HG02642 (cell line): Measurements from ENCODE around the gene SNX4.
"Not testable (repeated sequence)": the region's sequence is repeated elsewhere in the genome, so short reads cannot be mapped to it uniquely, and the experiment has no call there.

Experiments
- ATAC-seq: cut with Tn5 transposase; IDR thresholded peaks from one replicate; pipeline ENCODE4 v1.9.1; 2021; ENCODE audit warnings: mild to moderate bottlenecking; ENCODE audit not compliant: unreplicated experiment, poor library complexity

SNX4 gene

DNA sequence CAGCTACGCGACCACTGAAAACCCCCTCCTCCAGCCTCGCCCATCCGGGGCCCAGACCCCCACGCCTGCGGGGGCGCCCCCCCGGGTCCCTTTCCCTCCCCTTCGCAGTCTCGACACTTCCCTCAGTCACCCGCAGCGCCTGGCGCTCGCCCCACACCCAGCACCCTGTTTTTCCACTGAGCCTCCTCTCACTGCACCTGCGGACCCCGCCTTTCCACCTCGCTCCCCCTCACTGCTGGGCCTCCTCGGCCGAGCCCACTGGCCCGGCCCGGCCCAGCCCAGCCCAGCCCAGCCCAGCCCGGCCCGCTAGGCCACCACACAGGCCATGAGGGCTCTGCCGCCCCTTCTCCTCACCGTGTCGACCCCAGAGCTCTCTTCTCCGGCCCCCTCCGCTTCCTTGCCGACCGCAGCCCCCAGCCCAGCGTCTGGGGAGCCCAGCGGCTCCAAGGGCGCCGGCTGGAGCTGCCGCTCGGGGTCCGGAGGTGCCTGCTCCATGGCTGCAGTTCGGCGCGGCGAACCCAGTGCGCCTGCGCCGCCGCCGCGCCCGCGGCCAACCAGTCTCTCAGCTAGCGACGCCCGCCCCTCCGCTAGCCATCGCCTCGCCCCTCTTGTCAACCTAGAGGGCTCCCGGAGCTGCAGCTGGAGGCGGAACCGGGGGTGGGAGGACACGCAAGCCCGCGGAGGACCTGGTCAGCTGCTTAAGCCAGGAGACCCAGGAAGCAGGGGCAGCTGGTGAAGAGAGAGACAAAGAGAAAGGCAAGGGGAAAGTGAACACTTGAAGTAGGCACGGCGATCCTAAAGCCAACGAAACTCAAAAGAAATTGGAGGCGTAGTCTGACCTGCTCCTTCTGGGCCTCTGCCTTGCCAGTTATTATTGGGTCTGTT, at the start of gene SNX4:
Gene SNX4, minus strand, starts transcription at position 525 of the 885 bp plus-strand sequence. Its CDS starts 30 bp downstream, at position 495.
- peak; percentile 89 for ATAC-seq

DNA sequence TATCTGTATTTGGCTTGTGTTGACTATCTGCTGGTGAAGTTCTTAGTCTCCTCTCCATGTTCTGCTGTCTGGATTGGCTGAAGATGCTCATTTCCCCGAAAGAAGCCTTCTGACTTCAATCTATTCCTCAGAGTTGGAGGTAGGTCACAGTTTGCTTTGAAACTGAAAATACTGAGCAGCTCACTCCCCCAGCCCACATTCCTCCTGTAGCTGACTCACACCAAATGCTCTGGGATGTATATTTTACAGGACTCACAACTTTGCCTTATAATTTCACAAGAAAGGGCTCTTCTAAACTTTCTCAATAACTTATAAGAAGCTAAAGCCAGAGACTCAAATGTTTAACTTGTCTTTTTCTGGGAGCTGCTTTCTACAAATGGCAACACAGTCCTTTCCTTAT, 36.3 kb upstream of the SNX4 start:
- ATAC-seq: no peak

- ATAC-seq: no peak
Observed at GRCh38 chr3:125552401-125552800, 32.4 kb upstream of the SNX4 start.

GRCh38 chr3:125528920-125529319, 8.9 kb upstream of the SNX4 start:
- ATAC-seq: no peak

DNA sequence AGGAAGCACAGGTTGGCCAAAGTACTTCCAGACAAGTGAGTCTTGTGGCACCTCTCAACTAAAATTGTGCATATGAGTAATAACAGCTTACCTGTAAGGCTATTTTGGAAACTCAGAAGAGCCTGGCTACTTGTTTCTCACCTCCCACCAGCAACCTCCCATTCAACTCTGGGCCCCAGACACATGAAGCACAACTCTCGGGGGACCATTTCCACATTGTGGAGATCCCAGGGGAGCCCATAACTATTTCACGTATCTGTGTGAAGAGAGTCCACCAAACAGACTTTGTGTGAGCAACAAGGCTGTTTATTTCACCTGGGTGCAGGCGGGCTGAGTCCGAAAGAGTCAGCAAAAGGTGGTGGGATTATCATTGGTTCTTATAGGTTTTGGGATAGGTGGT, 5.2 kb upstream of the SNX4 start:
- ATAC-seq: no peak

DNA sequence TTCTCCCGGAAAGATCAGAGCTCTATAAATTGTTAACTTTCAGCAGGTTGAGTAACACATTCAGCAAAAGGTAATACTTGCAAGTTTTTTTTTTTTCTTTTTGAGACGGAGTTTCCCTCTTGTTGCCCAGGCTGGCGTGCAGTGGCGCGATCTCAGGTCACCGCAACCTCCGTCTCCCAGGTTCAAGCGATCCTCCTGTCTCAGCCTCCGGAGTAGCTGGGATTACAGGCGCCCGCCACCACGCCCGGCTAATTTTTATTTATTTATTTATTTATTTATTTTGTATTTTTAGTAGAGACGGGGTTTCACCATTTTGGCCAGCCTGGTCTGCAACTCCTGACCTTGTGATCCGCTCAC, 539 bp upstream of the SNX4 start:
- not testable (repeated sequence) for ATAC-seq

DNA sequence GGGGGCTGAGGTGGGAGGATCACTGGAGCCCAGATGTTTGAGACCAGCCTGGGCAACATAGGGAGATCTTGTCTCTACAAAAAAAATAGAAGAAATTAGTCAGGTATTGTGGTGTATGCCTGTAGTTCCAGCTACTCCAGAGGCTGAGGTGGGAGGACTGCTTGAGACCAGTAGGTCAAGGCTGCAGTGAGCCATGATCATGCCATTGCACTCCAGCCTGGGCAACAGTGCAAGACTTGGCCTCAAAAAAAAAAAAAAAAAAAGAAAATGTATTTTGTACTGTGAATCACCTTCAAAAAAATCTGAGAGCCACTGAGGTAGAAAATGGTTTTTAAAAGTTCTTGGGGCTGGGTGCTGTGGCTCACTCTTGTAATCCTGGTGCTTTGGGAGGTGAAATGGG, 4.6 kb downstream of the SNX4 start:
- ATAC-seq: no peak

GRCh38 chr3:125513490-125514115, 6.4 kb downstream of the SNX4 start:
- no peak for ATAC-seq

DNA sequence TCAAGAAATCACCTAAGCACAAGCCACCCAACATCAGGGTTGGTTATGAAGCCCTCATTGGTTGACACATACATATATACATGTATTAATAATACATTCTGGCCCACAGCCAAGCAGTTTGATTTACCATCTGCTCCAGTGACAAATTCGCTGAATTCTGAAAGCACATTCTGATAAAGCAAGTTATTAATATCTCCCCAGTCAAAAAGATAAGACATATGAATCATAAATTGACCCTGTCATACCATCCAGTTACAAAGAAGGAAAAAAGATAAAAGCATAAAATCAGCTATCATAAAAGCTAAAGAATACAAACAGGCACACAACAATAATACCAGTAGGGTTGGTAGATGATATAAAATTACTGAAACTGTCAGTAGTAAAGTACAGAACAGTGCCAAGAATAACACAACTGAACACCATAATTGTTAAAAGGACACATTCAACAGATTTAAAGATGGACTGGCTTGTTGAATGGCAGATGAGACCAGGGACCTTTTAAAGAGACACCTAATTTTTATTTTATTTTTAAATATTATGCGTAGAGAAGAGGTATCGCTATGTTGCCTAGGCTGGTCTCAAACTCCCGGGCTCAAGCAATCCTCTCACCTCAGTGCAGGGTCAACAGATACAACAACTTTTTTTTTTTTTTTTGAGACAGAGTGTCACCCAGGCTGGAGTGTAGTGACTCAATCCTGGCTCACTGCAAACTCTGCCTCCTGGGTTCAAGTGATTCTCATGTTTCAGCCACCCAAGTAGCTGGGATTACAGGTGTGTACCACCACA, 7.7 kb downstream of the SNX4 start:
- ATAC-seq: no peak

DNA sequence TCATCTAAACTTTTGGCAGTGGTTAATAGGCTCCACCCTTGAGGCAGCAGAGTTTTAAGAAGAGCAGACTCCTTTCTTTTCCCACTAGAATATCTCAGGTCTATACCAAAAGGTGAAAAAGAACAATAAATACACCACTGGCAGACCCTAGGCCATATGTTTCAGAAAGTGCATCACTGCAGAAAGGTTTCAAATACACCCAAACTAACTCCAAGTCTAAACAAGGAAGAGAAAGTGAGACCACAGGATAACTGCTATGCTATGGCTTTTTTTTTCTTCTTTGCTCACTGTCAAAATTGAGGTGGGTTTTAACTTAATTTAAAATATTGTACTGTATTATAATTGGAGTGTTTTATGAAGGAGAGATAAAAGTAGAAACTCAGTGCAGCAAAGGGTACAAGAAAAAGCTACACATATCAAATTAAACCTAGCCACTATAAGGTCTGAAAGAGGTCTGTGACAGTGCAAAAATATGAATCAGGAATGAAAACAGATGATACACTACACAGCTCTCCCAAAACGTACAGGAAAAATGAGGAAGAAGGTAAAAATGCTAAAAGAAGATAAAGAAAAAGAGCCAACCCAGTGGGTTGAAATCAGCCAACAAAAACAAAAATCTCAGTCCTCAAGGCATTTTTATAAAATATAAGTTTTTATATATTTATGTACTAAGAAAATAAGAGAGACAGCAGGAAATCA, 8.4 kb downstream of the SNX4 start:
- no peak for ATAC-seq

- ATAC-seq: no peak
Observed at GRCh38 chr3:125507128-125507527, 12.9 kb downstream of the SNX4 start.

- no peak for ATAC-seq
Observed at GRCh38 chr3:125498630-125499029, 21.4 kb downstream of the SNX4 start.

DNA sequence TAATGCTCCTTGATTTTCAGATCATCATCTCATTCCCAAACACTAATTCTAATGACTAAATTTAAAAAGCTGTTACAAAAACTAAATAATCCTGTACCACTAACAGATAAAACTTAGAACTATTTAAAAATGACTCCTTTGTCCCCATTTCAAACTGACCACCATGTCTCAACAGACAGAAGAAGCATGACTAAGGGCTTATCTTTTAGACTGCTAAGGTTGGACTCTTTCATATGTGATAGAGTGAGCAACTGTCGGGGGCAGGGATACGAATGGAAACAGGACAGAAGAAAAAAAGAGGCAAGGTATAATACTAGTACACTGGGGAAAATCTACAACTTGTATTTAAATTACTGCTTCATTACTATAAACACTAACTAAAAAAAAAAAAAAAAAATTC, 23.3 kb downstream of the SNX4 start:
- no peak for ATAC-seq

- no peak for ATAC-seq
Observed at GRCh38 chr3:125482406-125482805, 37.6 kb downstream of the SNX4 start.

DNA sequence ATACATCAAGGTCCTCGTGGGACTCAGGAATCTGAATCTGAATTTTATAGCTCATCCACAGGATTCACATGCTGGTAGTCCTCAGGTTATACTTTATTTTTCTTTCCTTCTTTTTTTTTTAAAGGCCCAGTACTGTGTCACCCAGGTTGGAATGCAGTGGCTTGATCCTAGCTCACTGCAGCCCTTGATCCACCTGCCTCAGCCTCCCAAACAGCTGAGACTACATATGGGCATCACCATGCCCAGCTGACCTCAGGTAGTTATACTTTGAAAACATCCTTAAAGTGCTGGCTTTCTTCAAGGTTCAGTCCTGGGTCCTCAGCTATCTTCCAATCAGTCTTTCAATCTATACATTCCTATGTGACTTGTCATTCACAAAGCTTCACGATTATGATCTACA, 38.2 kb downstream of the SNX4 start:
- no peak for ATAC-seq

DNA sequence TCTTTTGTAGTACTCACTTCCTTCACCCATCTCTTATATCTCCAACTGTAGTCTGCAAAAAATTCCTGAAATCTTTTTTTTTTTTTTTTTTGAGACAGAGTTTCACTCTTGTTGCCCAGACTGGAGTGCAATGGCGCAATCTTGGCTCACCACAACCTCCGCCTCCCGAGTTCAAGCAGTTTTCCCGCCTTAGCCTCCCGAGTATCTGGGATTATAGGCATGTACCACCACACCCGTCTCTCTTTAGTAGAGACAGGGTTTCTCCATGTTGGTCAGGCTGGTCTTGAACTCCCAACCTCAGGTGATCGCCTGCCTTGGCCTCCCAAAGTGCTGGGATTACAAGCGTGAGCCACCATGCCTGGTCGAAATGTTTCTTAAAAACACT, 38.6 kb downstream of the SNX4 start:
- not testable (repeated sequence) for ATAC-seq

DNA sequence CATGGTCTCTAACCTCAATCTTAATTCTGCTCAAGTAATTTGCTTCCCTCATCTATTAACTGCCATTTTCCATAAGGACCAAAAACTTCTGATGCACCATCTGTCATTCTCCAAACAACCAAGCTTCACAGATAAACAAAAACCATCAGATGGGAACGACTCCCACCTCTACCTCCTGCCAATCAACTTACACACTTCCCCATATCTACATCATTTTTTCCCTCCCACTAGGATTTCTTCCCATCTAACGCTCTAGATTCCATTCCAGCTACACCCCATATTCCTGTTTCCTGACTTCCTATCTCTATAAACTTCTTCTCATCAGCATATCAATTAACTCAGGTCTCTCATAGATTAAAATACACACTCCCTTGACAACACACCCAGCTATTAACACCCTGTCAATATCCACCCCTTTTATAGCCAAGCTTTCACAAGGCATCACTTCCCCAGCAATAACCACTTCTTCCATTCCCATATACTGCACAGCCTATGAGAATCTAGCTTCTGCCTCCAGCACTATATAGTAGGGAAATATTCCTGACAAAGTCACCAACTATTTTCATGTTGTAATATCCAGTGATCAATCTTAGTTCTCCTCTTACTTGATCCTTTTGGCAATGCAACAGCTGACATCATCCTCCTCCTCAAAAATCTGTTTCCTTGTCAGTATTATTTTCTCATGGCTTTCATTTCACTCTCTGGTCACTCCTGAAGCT, 39.2 kb downstream of the SNX4 start:
- ATAC-seq: no peak

GRCh38 chr3:125479091-125479490, 40.9 kb downstream of the SNX4 start:
- no peak for ATAC-seq

GRCh38 chr3:125478326-125478725, 41.7 kb downstream of the SNX4 start:
- ATAC-seq: no peak

DNA sequence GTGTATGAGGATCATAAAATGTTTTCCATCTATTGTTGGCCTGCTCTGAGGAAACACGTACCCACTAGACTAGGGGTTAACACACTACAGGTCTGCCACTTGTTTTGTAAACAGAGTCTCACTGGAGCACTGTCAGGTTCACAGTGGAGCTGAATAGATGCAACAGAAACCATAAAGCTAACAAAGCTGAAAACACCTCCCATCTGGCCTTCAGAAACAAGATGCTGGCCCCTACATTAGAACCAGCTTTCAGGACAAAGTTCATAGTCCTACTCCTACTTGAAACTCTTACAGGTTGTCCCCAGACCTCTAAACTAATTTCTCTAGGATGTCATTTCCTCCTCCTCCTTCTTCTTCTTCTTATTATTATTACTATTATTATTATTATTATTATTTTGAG, 42.3 kb downstream of the SNX4 start:
- ATAC-seq: no peak
